Gastroesophageal sphincter (tissue), 3 donors: Measurements from ENCODE around the gene SORCS1.

Experiments used
- EP300 ChIP-seq: sonication (generic); formaldehyde crosslinking; IDR thresholded peaks from one replicate; pipeline ENCODE4 v1.6.1; 2017; ENCODE audit warnings: antibody characterized with exemption, mild to moderate bottlenecking
- POLR2A ChIP-seq, 2 donors: fragments of 450-650 bp; IDR thresholded peaks; one replicate each; pipeline ENCODE4 v1.6.1; 2017; ENCODE audit warnings: antibody characterized with exemption in 2 of 2, mild to moderate bottlenecking in 2 of 2, moderate library complexity in 1 of 2
- POLR2AphosphoS5 ChIP-seq: sonication (generic); formaldehyde crosslinking; IDR thresholded peaks from one replicate; pipeline ENCODE4 v1.6.1; 2017; ENCODE audit warnings: antibody characterized with exemption
- TF ChIP-seq, protein P1 (sequence below), 4 experiments: fragments of 200-600 bp in 2 of 4; fragments of 450-650 bp in 2 of 4; sonication (generic) in 1 of 4; IDR thresholded peaks; one replicate each; pipeline ENCODE4 v1.5.1; 2017 to 2019; ENCODE audit warnings: antibody characterized with exemption in 4 of 4, mild to moderate bottlenecking in 2 of 4, moderate library complexity in 2 of 4

DNA sequence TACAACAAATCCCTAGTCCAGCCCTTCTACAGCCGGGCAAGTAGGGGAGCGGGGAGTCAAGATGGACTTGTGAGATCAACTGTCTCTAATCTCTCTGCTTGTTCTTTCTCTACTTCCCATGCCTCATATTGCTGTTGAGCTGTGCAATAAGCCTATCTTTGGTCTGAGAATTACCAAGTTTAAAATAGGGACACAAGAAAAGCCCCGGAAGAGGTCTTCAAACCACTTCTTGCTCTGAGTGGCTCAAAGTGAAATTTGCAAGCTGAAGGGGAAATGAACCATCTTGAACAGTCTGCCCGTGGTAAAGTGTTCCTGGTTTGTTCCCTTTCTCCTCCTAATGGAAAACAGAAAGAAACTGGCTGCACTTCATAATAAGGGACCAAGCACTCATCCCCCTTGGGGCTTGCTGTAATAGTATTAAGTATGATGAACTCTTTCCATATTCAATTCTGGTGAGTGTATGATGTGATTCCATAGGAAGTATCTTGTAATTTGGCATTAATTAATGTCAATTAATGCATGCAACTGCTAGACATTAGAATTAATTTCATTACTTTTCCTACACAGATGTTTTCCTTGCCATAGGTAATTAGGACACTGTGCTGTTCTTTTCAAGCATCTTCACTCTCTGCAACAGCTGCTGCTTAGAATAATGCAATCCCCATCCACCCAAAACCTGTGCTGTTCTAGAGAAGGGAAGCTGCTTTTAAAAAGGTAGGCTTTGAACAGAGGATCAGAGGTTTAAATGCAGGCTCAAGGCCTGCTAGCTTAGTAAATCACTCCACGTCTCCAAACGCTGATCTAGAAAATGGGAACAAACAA lies 449.6 kb downstream of the SORCS1 start:
- TF ChIP-seq, protein P1, sequence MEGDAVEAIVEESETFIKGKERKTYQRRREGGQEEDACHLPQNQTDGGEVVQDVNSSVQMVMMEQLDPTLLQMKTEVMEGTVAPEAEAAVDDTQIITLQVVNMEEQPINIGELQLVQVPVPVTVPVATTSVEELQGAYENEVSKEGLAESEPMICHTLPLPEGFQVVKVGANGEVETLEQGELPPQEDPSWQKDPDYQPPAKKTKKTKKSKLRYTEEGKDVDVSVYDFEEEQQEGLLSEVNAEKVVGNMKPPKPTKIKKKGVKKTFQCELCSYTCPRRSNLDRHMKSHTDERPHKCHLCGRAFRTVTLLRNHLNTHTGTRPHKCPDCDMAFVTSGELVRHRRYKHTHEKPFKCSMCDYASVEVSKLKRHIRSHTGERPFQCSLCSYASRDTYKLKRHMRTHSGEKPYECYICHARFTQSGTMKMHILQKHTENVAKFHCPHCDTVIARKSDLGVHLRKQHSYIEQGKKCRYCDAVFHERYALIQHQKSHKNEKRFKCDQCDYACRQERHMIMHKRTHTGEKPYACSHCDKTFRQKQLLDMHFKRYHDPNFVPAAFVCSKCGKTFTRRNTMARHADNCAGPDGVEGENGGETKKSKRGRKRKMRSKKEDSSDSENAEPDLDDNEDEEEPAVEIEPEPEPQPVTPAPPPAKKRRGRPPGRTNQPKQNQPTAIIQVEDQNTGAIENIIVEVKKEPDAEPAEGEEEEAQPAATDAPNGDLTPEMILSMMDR (IDR thresholded peaks at IDR 0.05) = no peak
- TF ChIP-seq EP300 = no peak
- no peak for TF ChIP-seq POLR2A (IDR thresholded peaks at IDR 0.05)
- no peak for TF ChIP-seq POLR2AphosphoS5
